NCI-H460 (cell line): ENCODE data around the gene JMJD8. TPM values are rescaled to one million over a fixed set of nuclear protein-coding genes. Genes with fewer than 3 reads are reported as not detected.

ENCODE experiments used
- total RNA-seq: library from RNA; depleted of rRNA; stranded (reverse); fragments of >200 nt; shearing (Covaris generic); gene quantifications from 2 replicates; pipeline ENCODE4 v1.2.3, GENCODE V29; 2014; rRNA removed

Gene JMJD8
- total RNA-seq, 1 experiment from 2014 or later = 46.5 TPM

Other genes with a start within 250 kb of the JMJD8 start
- 32.4 and 41.4 TPM in 2 replicates for gene CAPN15, start 156.6 kb downstream of the JMJD8 start, total RNA-seq
- gene PRR35, start 123.9 kb downstream of the JMJD8 start, total RNA-seq = 0.05 TPM in 1 of 2 replicates, not detected in the other
- gene NHLRC4, start 117.3 kb downstream of the JMJD8 start, total RNA-seq = 0.12 and 0.35 TPM in 2 replicates
- 16.7 and 18.3 TPM in 2 replicates for gene PIGQ, start 114.4 kb downstream of the JMJD8 start, total RNA-seq
- gene RAB40C, start 94.3 kb downstream of the JMJD8 start, total RNA-seq = 10.7 and 11.9 TPM in 2 replicates
- 0.15 and 0.43 TPM in 2 replicates for gene WFIKKN1, start 53.3 kb downstream of the JMJD8 start, total RNA-seq
- gene METTL26, start 48.0 kb downstream of the JMJD8 start, total RNA-seq = 84.3 and 106 TPM in 2 replicates
- gene MCRIP2, start 42.5 kb downstream of the JMJD8 start, total RNA-seq = 60.2 and 87.0 TPM in 2 replicates
- gene WDR90, start 35.0 kb downstream of the JMJD8 start, total RNA-seq = 13.1 and 14.6 TPM in 2 replicates
- gene RHOT2, start 16.2 kb downstream of the JMJD8 start, total RNA-seq = 39.6 and 47.4 TPM in 2 replicates
- gene RHBDL1, start 8.7 kb downstream of the JMJD8 start, total RNA-seq = 2.2 and 2.3 TPM in 2 replicates
- gene STUB1, start 3.9 kb downstream of the JMJD8 start, total RNA-seq = 69.3 and 83.1 TPM in 2 replicates
- 8.8 and 10.2 TPM in 2 replicates for gene WDR24, start 6.1 kb upstream of the JMJD8 start, total RNA-seq
- 1.7 and 2.0 TPM in 2 replicates for gene FBXL16, start 21.5 kb upstream of the JMJD8 start, total RNA-seq
- 30.3 and 61.8 TPM in 2 replicates for gene METRN, start 30.8 kb upstream of the JMJD8 start, total RNA-seq
- 19.9 and 22.9 TPM in 2 replicates for gene ANTKMT, start 36.8 kb upstream of the JMJD8 start, total RNA-seq
- 4.1 and 4.5 TPM in 2 replicates for gene CCDC78, start 42.1 kb upstream of the JMJD8 start, total RNA-seq
- gene HAGHL, start 42.8 kb upstream of the JMJD8 start, total RNA-seq = 9.3 and 11.7 TPM in 2 replicates
- 32.4 and 36.8 TPM in 2 replicates for gene CIAO3, start 56.7 kb upstream of the JMJD8 start, total RNA-seq
- 0.29 and 0.54 TPM in 2 replicates for gene MSLN, start 76.4 kb upstream of the JMJD8 start, total RNA-seq
- gene RPUSD1, start 104.0 kb upstream of the JMJD8 start, total RNA-seq = 31.7 and 33.1 TPM in 2 replicates
- 10.9 and 12.1 TPM in 2 replicates for gene CHTF18, start 104.3 kb upstream of the JMJD8 start, total RNA-seq
- not detected in 2 replicates for gene GNG13, start 116.4 kb upstream of the JMJD8 start, total RNA-seq